Measurements from ENCODE around the gene PCDHGC3. TPM values are rescaled to one million over a fixed set of nuclear protein-coding genes. Genes with fewer than 3 reads are reported as not detected.

The PCDHGC3 gene
- total RNA-seq, 1 donor from 2014 or later, result 15.6 TPM

DNA sequence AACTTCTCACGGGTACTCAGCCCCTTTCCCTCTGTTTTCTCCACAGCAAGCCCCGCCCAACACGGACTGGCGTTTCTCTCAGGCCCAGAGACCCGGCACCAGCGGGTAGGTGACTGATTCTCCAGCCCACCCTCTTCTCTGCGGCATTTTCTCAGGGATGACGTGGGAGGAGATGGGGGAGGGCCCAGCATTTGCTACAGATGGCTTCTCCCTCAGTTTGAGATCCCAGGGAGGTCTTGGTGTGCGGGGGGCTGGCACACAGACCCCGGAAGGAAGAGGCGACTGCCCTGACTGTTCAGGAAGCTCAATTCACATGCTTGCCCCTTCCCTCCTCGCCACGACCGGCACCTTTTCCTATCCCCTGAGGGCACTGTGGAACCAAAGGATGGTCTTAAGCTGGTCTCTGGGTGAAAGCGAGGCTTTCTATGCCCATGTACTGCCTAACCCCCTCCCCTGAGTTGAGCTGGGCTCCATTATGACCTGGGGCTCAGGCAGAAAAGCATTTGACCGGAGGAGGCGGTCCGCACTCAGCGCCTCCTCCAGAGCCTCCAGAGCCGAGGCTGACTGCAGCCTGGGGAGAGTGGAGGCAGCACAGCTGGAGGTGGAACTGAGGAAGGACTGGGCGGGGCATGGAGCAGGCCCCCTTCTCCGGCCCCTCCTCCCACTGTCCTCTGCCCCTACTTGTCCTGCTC is 19.1 kb downstream of the PCDHGC3 start:
- Histone ChIP-seq H3K27me3 (ENCODE audit: low read depth) (no peaks in the 10 kb centered on the region), H3K36me3 (peaks cover 62% of the 10 kb centered on the region), H3K4me1 (peaks cover 36% of the 10 kb centered on the region), H3K27ac (replicated peaks) (peak overlapping the region; percentile 23), H3K4me3 (no peak overlapping the region), H3K9me3 (replicated peaks) (no peaks in the 10 kb centered on the region)
- TF ChIP-seq, protein P1, sequence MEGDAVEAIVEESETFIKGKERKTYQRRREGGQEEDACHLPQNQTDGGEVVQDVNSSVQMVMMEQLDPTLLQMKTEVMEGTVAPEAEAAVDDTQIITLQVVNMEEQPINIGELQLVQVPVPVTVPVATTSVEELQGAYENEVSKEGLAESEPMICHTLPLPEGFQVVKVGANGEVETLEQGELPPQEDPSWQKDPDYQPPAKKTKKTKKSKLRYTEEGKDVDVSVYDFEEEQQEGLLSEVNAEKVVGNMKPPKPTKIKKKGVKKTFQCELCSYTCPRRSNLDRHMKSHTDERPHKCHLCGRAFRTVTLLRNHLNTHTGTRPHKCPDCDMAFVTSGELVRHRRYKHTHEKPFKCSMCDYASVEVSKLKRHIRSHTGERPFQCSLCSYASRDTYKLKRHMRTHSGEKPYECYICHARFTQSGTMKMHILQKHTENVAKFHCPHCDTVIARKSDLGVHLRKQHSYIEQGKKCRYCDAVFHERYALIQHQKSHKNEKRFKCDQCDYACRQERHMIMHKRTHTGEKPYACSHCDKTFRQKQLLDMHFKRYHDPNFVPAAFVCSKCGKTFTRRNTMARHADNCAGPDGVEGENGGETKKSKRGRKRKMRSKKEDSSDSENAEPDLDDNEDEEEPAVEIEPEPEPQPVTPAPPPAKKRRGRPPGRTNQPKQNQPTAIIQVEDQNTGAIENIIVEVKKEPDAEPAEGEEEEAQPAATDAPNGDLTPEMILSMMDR (IDR thresholded peaks at IDR 0.05; ENCODE audit: borderline replicate concordance), result no peak
- DNase-seq, result no peak
- intact Hi-C loops (cut with micrococcal nuclease), result no loop called here

DNA sequence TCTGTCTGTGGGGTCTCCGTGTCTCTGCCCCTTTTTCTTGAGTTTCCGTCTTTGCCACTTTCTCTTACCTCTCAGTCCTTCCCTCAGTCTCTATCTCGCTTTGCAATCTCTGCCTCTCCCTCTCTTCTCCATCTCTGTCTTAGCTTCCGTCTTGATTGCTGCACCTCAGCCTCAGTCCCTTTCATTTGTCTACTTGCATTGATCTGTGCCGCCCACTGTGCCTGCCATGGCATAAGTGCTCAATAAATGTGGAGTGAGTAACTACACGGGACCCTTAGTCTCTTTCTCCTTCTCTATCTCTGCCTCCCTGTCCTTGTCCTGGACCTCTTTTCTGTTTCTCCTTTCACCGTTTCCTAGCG is 19.7 kb downstream of the PCDHGC3 start:
- intact Hi-C loops (cut with micrococcal nuclease), result no loop called here
- DNase-seq, result no peak
- Histone ChIP-seq H3K9me3 (replicated peaks) (no peaks in the 10 kb centered on the region), H3K4me3 (no peak overlapping the region), H3K27me3 (ENCODE audit: low read depth) (no peaks in the 10 kb centered on the region), H3K36me3 (peaks cover 63% of the 10 kb centered on the region), H3K4me1 (peaks cover 36% of the 10 kb centered on the region), H3K27ac (replicated peaks) (peak overlapping the region; percentile 23)
- TF ChIP-seq, protein P1 (IDR thresholded peaks at IDR 0.05; ENCODE audit: borderline replicate concordance), result no peak

DNA sequence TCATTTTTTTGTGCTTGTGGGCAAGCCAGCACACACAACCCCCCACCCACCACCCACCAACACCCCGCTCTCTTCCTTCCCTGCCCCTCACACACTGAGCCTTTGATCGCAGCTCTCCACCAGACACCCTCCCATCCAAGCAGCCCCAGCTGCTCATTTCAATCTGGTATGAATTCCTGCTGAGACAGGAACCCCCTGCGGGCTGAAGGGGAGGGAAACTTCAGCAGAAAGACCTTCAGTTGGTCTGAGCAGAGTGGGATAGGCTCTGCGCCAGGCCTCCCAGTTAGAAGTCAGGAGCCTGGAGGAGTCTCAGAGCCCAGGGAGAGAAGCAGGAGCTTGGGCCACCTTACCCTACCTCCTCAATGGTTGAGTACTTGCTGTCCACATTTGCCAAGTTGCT is 20.3 kb downstream of the PCDHGC3 start:
- no peaks in the 10 kb centered on the region for H3K27me3 ChIP-seq (ENCODE audit: low read depth)
- TF ChIP-seq, protein P1 (IDR thresholded peaks at IDR 0.05; ENCODE audit: borderline replicate concordance), result no peak
- H3K4me1 ChIP-seq, result peaks cover 36% of the 10 kb centered on the region
- no peak for DNase-seq
- no peaks in the 10 kb centered on the region for H3K9me3 ChIP-seq (replicated peaks)
- H3K36me3 ChIP-seq, result peaks cover 62% of the 10 kb centered on the region
- no peak overlapping the region for H3K4me3 ChIP-seq
- intact Hi-C loops (cut with micrococcal nuclease), result no loop called here
- no peak overlapping the region for H3K27ac ChIP-seq (replicated peaks)

DNA sequence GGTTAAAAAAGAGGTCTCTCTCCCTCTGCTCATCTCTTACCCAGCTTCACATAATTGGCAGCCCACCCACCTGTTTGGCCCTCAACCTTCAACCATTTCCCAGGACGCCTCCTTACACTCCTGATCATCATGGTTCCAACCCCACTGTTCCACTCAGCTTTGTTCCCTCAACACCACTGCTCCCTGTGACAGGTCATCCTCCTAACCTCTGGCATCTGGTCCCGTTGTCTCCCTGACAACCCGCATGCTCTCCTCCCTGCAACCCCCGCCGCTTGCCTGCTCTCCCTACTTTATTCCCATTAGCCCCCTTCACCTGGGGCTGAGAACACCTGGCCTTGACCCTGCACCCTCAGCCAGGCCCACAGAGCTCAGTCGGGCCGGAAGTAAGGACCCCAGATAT is 26.0 kb downstream of the PCDHGC3 start:
- Histone ChIP-seq H3K9me3 (replicated peaks) (no peaks in the 10 kb centered on the region), H3K36me3 (peaks cover 54% of the 10 kb centered on the region), H3K27me3 (ENCODE audit: low read depth) (no peaks in the 10 kb centered on the region), H3K4me1 (peaks cover 13% of the 10 kb centered on the region), H3K27ac (replicated peaks) (no peak overlapping the region), H3K4me3 (no peak overlapping the region)
- intact Hi-C loops (cut with micrococcal nuclease), result no loop called here
- DNase-seq, result no peak
- TF ChIP-seq, protein P1 (IDR thresholded peaks at IDR 0.05; ENCODE audit: borderline replicate concordance), result no peak

DNA sequence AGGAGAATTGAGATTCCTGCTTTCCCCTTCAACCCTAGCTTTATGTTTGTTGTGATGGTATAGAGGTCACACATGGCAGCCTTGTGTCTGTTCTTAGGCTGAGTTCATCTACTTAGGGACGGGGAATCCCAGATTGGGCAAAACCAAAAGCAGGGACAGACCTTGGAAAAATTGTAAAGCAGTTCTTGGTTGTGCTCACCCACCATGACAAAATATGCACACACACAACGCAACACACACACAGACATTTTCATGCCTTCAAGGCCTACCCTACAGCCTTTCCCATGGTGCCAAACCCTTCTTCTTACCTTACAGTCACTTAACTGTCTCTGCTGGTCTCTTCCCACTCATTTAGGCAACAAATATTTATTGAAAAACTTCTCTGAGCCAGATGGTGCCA is 27.9 kb downstream of the PCDHGC3 start:
- H3K36me3 ChIP-seq, result peaks cover 39% of the 10 kb centered on the region
- intact Hi-C loops (cut with micrococcal nuclease), result no loop called here

More for the DNA sequence above, 27.9 kb downstream of the PCDHGC3 start:
- Histone ChIP-seq H3K4me1 (peaks cover 33% of the 10 kb centered on the region), H3K27ac (replicated peaks) (no peak overlapping the region), H3K9me3 (replicated peaks) (no peaks in the 10 kb centered on the region), H3K4me3 (no peak overlapping the region), H3K27me3 (ENCODE audit: low read depth) (no peaks in the 10 kb centered on the region)
- TF ChIP-seq, protein P1 (IDR thresholded peaks at IDR 0.05; ENCODE audit: borderline replicate concordance), result no peak
- no peak for DNase-seq

All from left ventricle myocardium inferior (tissue), 1 donor.